ENCODE results near the gene PDK1.

DNA sequence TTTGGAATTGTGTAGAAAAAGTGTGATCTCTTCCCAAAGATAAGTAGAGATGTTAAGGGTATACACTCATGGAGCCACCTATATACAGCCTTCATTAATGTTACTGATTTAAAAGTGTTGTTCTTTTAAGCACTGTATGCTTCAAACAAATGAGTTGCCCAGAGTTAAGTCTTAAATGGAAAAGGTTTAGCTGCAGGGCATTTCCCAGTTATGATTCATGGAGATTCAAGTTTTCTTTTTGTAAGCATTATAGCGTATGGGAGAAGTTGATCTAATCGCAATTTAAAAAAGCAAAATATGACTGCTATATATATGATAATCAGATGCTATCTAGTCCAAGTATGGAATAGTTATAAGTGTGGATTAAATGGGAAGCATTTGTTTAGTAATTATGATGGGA lies 4.8 kb downstream of the PDK1 start:
- no peak for TF ChIP-seq POLR2AphosphoS5 (IDR thresholded peaks at IDR 0.05; ENCODE audit: low read depth, low read length)
- no peak for TF ChIP-seq POU2F2 (IDR thresholded peaks at IDR 0.05; ENCODE audit: low read depth, low read length)
- TF ChIP-seq POLR2A (IDR thresholded peaks at IDR 0.05; ENCODE audit: low read depth, low read length) = no peak
- TF ChIP-seq TAF1 (IDR thresholded peaks at IDR 0.05; ENCODE audit: low read depth, low read length) = no peak
- no peak for TF ChIP-seq PAX5 (IDR thresholded peaks at IDR 0.05; ENCODE audit: insufficient read depth, low read length, severe bottlenecking)
- TF ChIP-seq SPI1 (IDR thresholded peaks at IDR 0.05; ENCODE audit: low read depth, low read length) = no peak

Data from GM12891 (cell line).